Activated CD4-positive, alpha-beta T cell treated with anti-CD3 and anti-CD28 coated beads, Interleukin-2, amount 50 U/mL, for 1 hour (primary cell): ENCODE data around the gene KCNQ5.
"Not testable (repeated sequence)": the region's sequence is repeated elsewhere in the genome, so short reads cannot be mapped to it uniquely, and the experiment has no call there.

Source experiments
- DNase-seq: peaks from one replicate; pipeline ENCODE4 v3.0.0-alpha.2; 2020

KCNQ5 gene

GRCh38 chr6:73225396-73225795 is 603.5 kb downstream of the KCNQ5 start, which contains the start of gene KHDC1L:
Gene KHDC1L (minus strand): TSS chr6:73225496. CDS start chr6:73225408, 88 bp downstream.
- DNase-seq: no peak

- DNase-seq: no peak
Observed at GRCh38 chr6:73227606-73228255, 605.9 kb downstream of the KCNQ5 start.

GRCh38 chr6:73231986-73232391 is 610.1 kb downstream of the KCNQ5 start:
- DNase-seq: no peak

GRCh38 chr6:73233048-73233447 is 611.2 kb downstream of the KCNQ5 start:
- no peak for DNase-seq

- not testable (repeated sequence) for DNase-seq
Observed at GRCh38 chr6:73233971-73234370, 612.1 kb downstream of the KCNQ5 start.

- no peak for DNase-seq
Observed at GRCh38 chr6:73234733-73235132, 612.9 kb downstream of the KCNQ5 start.

- no peak for DNase-seq
Observed at GRCh38 chr6:73236144-73236750, 614.4 kb downstream of the KCNQ5 start.

- no peak for DNase-seq
Observed at GRCh38 chr6:73240730-73241129, 618.9 kb downstream of the KCNQ5 start.

- DNase-seq: no peak
Observed at GRCh38 chr6:73242001-73242400, 620.1 kb downstream of the KCNQ5 start.
